GM12874 (cell line): ENCODE results near the gene ICE2.

ENCODE experiments used
- TF ChIP-seq, protein P1 (sequence below): IDR thresholded peaks from 2 replicates; pipeline ENCODE4 v1.5.1; 2011; ENCODE audit warnings: low read depth, mild to moderate bottlenecking, control low read depth, low read length, moderate library complexity; ENCODE audit not compliant: insufficient read depth

ICE2 gene

DNA sequence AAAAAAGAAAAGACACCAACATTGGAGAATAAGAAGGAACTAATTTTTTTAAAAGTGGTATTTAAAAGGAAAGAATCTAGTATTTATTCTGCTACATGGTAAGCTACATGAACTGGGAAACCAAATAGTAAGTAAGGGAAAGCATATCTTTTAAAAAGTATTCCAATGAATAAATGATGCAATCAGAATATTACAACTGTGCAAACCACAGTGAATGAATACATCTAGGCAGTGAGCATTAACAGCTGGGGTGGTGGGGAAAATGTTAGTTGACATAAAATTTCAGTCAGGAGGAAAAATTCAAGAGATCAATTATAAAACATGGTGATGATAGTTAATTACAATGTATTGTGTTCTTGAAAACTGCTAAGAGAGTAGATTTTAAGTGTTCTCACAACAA, 16.9 kb downstream of the ICE2 start:
- TF ChIP-seq, protein P1, sequence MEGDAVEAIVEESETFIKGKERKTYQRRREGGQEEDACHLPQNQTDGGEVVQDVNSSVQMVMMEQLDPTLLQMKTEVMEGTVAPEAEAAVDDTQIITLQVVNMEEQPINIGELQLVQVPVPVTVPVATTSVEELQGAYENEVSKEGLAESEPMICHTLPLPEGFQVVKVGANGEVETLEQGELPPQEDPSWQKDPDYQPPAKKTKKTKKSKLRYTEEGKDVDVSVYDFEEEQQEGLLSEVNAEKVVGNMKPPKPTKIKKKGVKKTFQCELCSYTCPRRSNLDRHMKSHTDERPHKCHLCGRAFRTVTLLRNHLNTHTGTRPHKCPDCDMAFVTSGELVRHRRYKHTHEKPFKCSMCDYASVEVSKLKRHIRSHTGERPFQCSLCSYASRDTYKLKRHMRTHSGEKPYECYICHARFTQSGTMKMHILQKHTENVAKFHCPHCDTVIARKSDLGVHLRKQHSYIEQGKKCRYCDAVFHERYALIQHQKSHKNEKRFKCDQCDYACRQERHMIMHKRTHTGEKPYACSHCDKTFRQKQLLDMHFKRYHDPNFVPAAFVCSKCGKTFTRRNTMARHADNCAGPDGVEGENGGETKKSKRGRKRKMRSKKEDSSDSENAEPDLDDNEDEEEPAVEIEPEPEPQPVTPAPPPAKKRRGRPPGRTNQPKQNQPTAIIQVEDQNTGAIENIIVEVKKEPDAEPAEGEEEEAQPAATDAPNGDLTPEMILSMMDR: no peak

DNA sequence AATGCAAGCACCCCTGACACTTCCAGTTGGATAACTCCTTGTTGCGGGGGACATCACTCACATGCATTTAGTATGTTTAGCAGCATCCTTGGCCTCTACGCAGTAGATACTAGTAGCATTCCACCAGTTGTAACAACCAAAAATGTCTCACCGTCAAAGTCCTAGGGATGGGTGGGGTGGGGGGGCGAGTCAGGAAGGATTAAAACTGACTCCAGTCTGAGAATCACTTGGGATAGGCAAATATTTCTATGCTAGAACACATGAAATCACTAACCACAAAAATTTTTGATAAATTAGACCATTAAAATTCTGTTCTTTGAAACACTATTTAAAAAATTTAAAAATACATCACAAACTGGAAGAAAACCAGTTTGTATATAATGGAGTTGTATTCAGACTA, 18.0 kb downstream of the ICE2 start:
- TF ChIP-seq, protein P1: no peak

DNA sequence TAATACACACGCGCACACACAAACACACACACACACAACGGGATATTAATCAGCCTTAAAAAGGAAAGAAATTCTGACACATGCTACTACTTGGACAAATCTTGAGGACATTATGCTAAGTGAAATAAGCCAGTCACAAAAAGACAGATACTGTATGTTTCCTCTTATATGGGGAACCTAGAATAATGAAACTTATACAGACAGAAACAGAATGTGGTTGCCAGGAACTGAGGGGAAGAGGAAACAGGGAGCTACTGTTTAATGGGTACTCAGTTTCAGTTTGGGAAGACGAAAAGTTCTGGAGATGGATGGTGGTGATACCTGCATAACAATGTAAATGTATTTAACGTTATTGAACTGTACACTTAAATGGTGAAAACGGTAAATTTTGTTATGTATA, 20.2 kb downstream of the ICE2 start:
- TF ChIP-seq, protein P1: no peak

DNA sequence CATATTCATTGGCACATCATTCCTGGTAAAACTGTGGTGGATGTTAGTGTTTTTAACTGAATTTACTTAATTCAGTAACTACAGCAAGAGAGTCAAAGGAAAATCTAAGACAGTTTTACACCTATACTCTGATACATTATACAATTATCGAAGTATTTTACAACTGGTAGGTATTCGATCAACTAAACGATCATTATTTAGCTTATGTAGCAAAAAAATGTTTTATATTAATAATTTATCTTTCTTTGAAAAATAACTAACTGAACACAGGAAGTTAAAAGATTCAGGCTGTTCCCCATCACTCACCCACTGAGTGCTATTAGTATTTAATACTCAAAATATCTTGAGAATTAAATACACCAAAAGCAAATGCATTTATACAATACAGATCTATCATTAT, 21.0 kb downstream of the ICE2 start:
- TF ChIP-seq, protein P1: no peak

DNA sequence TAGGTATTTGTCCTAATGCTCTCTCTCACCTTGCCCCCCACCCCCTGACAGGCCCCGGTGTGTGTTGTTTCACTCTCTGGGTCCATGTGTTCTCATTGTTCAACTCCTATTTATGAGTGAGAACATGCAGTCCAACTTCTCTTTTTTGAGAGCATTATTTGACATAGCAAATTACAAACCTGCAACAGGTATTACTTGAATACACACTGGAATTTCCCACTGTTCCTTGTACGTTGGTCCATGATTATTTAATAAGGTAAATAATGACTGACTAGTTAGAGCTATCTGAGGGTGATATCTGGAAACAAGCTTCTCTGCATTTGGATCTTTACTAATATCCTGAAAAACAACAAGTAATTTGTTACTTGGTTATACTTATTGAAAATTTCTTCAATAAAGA, 24.1 kb downstream of the ICE2 start:
- TF ChIP-seq, protein P1: no peak

DNA sequence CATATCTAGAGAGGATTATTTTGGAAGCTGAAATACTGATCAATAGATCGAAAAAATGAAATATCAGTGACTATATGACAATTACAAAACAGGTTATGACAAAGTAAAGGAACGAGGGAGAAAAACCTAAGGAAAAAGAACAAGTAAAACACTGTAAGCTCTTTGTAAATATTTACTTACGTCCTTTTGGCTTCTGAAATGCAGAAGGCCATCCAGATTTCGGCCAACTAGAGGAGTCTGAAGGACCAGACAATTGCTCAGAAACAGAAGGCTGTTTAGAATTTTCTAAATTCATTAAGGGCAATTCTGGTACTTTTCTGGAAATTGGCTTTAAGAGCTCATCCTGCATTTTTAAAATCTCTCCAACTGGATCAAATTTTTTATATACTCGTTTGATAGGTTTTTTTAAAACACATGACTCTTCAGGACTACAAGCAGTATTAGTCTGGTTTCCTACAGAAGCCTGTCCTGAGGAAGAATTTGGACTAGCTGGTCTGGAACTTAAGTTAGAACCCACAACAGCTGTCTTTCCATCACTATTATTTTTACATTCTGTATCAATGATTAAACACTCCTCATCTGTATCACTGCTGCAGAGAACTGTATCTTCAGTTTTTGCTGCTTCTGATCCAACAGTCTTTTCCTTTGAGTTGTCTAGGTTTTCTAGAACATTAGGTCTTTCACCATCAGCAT, 30.1 kb downstream of the ICE2 start:
- TF ChIP-seq, protein P1: no peak

DNA sequence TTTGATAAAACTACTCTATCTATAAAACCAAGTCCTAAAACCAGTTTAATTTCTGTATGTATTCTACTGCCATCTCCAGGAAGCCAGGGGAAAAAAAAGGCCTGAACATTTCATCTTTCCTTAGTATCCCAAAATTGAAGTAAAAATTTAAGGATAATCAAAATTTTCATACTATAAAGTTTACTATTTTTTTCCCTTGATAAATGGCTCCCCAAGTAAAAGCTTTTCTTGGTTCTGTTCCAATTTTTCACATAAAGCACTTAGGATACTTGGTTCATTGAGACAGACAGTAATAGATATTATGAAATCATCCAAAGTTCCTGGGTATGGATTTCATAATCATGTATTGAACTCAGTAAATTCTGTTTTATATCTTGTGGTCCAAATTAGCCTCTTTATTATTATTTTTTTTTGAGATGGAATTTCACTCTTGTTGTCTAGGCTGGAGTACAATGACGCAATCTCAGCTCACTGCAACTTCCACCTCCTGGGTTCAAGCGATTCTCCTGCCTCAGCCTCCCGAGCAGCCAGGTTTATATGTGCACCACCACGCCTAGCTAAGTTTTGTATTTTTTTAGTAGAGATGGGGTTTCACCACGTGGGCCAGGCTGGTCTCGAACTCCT, 34.5 kb downstream of the ICE2 start:
- TF ChIP-seq, protein P1: no peak
